HCT116 (cell line): Measurements from ENCODE around the gene HSP90AA1. TPM values are rescaled to one million over a fixed set of nuclear protein-coding genes. Genes with fewer than 3 reads are reported as not detected.

ENCODE experiments used
- ATAC-seq: fragments of 200-7000 bp; cut with Tn5 transposase; 2 replicates; pipeline ENCODE4 v1.9.1; 2020; ENCODE audit warnings: mild to moderate bottlenecking, moderate library complexity
- BruUV-seq: library from RNA; stranded (reverse); fragments of 400-500 nt; replicated peaks from 2 replicates; lab custom pipeline; 2021; lab: Mats Ljungman, UMichigan
- CTCF ChIA-PET: fragments of 300-600 bp; sonication (Branson Sonifier 250); formaldehyde crosslinking; loops from one replicate; lab custom pipeline; 2021; ENCODE audit warnings: antibody characterized with exemption; lab: Charles Lee
- POLR2A ChIA-PET: fragments of 300-600, 350-600 bp; sonication (Branson Sonifier 250); formaldehyde crosslinking; loops from one replicate; lab custom pipeline; 2021; ENCODE audit warnings: antibody characterized with exemption; lab: Charles Lee
- RAD21 ChIA-PET, 2 experiments: fragments of 300-600 bp; sonication (Branson Sonifier 250); formaldehyde crosslinking; loops; one replicate each; lab custom pipeline; 2023; ENCODE audit warnings: low total read pairs in 2 of 2; ENCODE audit not compliant: uncharacterized antibody in 2 of 2, unreplicated experiment in 2 of 2, low non-redundant PET in 1 of 2; lab: Charles Lee
- DNase-seq: peaks from one replicate; pipeline ENCODE4 v3.0.0-alpha.2; 2010; ENCODE audit warnings: low read depth, low spot score
- H2AFZ ChIP-seq: fragments of 200-600 bp; shearing (Covaris generic), sonication (generic); 2 replicates; pipeline ENCODE4 v1.6.1; 2017; ENCODE audit warnings: low read depth, mixed run types, mixed read lengths, antibody characterized with exemption, low read length; ENCODE audit not compliant: poor library complexity, severe bottlenecking
- H3K27ac ChIP-seq: 2 replicates; pipeline ENCODE4 v1.5.1; 2012; ENCODE audit warnings: low read depth, low read length
- H3K27me3 ChIP-seq: fragments of 200-600 bp; sonication (generic); 2 replicates; pipeline ENCODE4 v1.6.1; 2016; ENCODE audit warnings: mixed run types, low read length, mixed read lengths; ENCODE audit not compliant: insufficient read depth
- H3K36me3 ChIP-seq, 2 experiments: fragments of 200-500 bp in 1 of 2; fragments of 200-600 bp in 1 of 2; sonication (Bioruptor generic) in 1 of 2; sonication (generic) in 1 of 2; 2 replicates each; pipeline versions ENCODE4 v1.5.1 to v1.6.1; 2014 to 2016; ENCODE audit warnings: low read length in 2 of 2, inconsistent platforms in 1 of 2, mixed read lengths in 1 of 2, mixed run types in 1 of 2; ENCODE audit not compliant: insufficient read depth in 2 of 2, control insufficient read depth in 1 of 2
- H3K4me1 ChIP-seq, 2 experiments: fragments of 200-600 bp in 1 of 2; sonication (generic) in 1 of 2; 2 replicates each; pipeline versions ENCODE4 v1.5.1 to v1.6.1; 2012 to 2017; ENCODE audit warnings: low read length in 2 of 2, inconsistent platforms in 1 of 2, mild to moderate bottlenecking in 1 of 2, mixed read lengths in 1 of 2, mixed run types in 1 of 2, moderate library complexity in 1 of 2; ENCODE audit not compliant: insufficient read depth in 2 of 2, control insufficient read depth in 1 of 2
- H3K4me2 ChIP-seq: fragments of 200-600 bp; sonication (generic); 2 replicates; pipeline ENCODE4 v1.6.1; 2017; ENCODE audit warnings: mixed run types, low read length, mixed read lengths
- H3K4me3 ChIP-seq, 2 experiments: fragments of 200-600 bp in 1 of 2; sonication (generic) in 1 of 2; replicated peaks in 1 of 2; 2 replicates each; pipeline ENCODE4 v1.5.1; 2011 to 2016; ENCODE audit warnings: low read length in 2 of 2, control low read depth in 1 of 2, low read depth in 1 of 2, mild to moderate bottlenecking in 1 of 2, mixed read lengths in 1 of 2, mixed run types in 1 of 2
- H3K79me2 ChIP-seq: fragments of 200-600 bp; sonication (generic); 2 replicates; pipeline ENCODE4 v1.6.1; 2017; ENCODE audit warnings: mild to moderate bottlenecking, mixed run types, low read length, moderate library complexity, mixed read lengths; ENCODE audit not compliant: insufficient read depth
- H3K9ac ChIP-seq: fragments of 200-600 bp; sonication (generic); 2 replicates; pipeline ENCODE4 v1.6.1; 2016; ENCODE audit warnings: low read length, mixed read lengths
- H3K9me2 ChIP-seq: fragments of 200-600 bp; sonication (generic), shearing (Covaris generic); 2 replicates; pipeline ENCODE4 v1.6.1; 2017; ENCODE audit warnings: mixed run types, mild to moderate bottlenecking, moderate library complexity; ENCODE audit not compliant: insufficient read depth
- H3K9me3 ChIP-seq, 2 experiments: fragments of 200-500 bp in 1 of 2; fragments of 200-600 bp in 1 of 2; sonication (Bioruptor generic) in 1 of 2; sonication (generic) in 1 of 2; 2 replicates each; pipeline ENCODE4 v1.6.1; 2014 to 2017; ENCODE audit warnings: low read length in 2 of 2, mixed read lengths in 2 of 2, inconsistent platforms in 1 of 2, low read depth in 1 of 2, mild to moderate bottlenecking in 1 of 2, mixed run types in 1 of 2, moderate library complexity in 1 of 2; ENCODE audit not compliant: control insufficient read depth in 1 of 2, insufficient read depth in 1 of 2
- H4K20me1 ChIP-seq: fragments of 200-600 bp; sonication (generic), shearing (Covaris generic); 2 replicates; pipeline ENCODE4 v1.6.1; 2017; ENCODE audit warnings: mixed run types, mild to moderate bottlenecking, moderate library complexity; ENCODE audit not compliant: insufficient read depth
- ELF1 ChIP-seq: IDR thresholded peaks from 2 replicates; pipeline ENCODE4 v1.6.1; 2012; ENCODE audit warnings: low read depth, borderline replicate concordance
- FOSL1 ChIP-seq: IDR thresholded peaks from 2 replicates; pipeline ENCODE4 v1.6.1; 2012; ENCODE audit warnings: low read depth
- JUND ChIP-seq: IDR thresholded peaks from 2 replicates; pipeline ENCODE4 v1.6.1; 2012
- RAD21 ChIP-seq: IDR thresholded peaks from 2 replicates; pipeline ENCODE4 v1.6.1; 2012; ENCODE audit warnings: low read depth, mild to moderate bottlenecking
- SIN3A ChIP-seq: IDR thresholded peaks from 2 replicates; pipeline ENCODE4 v1.6.1; 2012; ENCODE audit warnings: low read depth
- SP1 ChIP-seq: IDR thresholded peaks from 2 replicates; pipeline ENCODE4 v1.6.1; 2012; ENCODE audit warnings: low read depth
- SRF ChIP-seq: IDR thresholded peaks from 2 replicates; pipeline ENCODE4 v1.6.1; 2012; ENCODE audit warnings: low read depth
- TCF7L2 ChIP-seq: IDR thresholded peaks from 2 replicates; pipeline ENCODE4 v1.7.0; 2011; ENCODE audit warnings: borderline replicate concordance, inconsistent platforms; ENCODE audit not compliant: insufficient read depth, insufficient read length; ENCODE audit errors: extremely low read depth
- ZFX ChIP-seq: fragments of 450-650 bp; IDR thresholded peaks from 2 replicates; pipeline ENCODE4 v1.6.1; 2017
- intact Hi-C: fragments of 100-400 bp; cut with micrococcal nuclease; formaldehyde crosslinking; loops from 2 replicates; pipeline ENCODE4 v1.10.0; 2022
- total RNA-seq: library from RNA; stranded (reverse); gene quantifications from one replicate; pipeline ENCODE4 v1.2.1, GENCODE V29; 2021; ENCODE audit not compliant: unreplicated experiment

The HSP90AA1 gene
- total RNA-seq, 1 experiment from 2014 or later = 1,380 TPM

DNA sequence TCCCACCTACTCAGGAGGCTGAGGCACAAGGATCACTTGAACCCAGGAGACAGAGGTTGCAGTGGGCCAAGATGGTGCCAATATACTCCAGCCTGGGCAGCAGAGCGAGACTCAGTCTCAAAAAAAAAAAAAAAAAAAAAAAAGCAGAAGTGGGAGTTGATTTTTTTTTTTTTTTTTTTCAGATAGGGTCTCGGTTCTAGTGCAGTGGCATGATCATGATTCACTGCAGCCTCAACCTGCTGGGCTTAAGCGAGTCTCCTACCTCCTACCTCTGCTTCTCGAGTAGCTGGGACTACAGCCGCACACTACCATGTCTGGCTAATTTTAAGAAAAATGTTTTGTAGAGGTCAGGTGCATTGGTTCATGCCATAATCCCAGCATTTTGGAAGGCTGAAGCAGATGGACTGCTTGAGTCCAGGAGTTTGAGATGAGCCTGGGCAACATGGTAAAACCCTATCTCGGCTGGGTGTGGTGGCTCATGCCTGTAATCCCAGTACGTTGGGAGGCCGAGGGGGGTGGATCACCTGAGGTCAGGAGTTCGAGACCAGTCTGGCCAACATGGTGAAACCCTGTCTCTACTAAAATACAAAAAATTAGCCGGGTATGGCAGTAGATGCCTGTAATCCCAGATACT is 16.3 kb upstream of the HSP90AA1 start:
- Histone ChIP-seq H3K36me3 (no peaks in the 10 kb centered on the region), H2AFZ (no peak overlapping the region), H4K20me1 (no peaks in the 10 kb centered on the region), H3K4me2 (no peak overlapping the region), H3K9me2 (no peaks in the 10 kb centered on the region), H3K27ac (no peak overlapping the region), H3K9me3 (no peaks in the 10 kb centered on the region), H3K4me3 (no peak overlapping the region), H3K79me2 (no peaks in the 10 kb centered on the region), H3K27me3 (no peaks in the 10 kb centered on the region), H3K9ac (no peak overlapping the region), H3K4me1 (no peaks in the 10 kb centered on the region)
- TF ChIP-seq SRF = no peak
- no peak for TF ChIP-seq RAD21
- TF ChIP-seq ZFX = no peak
- TF ChIP-seq JUND = no peak
- no peak for TF ChIP-seq SIN3A
- no peak for TF ChIP-seq ELF1
- intact Hi-C loops = no loop called here
- RAD21 ChIA-PET = no interaction called here
- DNase-seq (no peak), ATAC-seq (no peak)
- CTCF ChIA-PET = no interaction called here
- POLR2A ChIA-PET = no interaction called here
- BruUV-seq = no TSS peak

GRCh38 chr14:102097441-102098135 is 10.7 kb upstream of the HSP90AA1 start:
- peak overlapping the region; percentile 28 for H3K4me2 ChIP-seq
- H3K9me3 ChIP-seq = no peaks in the 10 kb centered on the region
- no peaks in the 10 kb centered on the region for H4K20me1 ChIP-seq
- peak overlapping the region; percentile 11; the same call in 1 of the 2 replicates for H3K27ac ChIP-seq
- no peak overlapping the region for H2AFZ ChIP-seq
- 0 out of 2 replicates have a peak overlapping the region, but pooled peaks have one; percentile 10 for H3K9ac ChIP-seq
- no peaks in the 10 kb centered on the region for H3K9me2 ChIP-seq
- no TSS peak for BruUV-seq
- no peaks in the 10 kb centered on the region for H3K79me2 ChIP-seq
- DNase-seq = no peak
- POLR2A ChIA-PET = interaction anchor here (1.6 kb wide), 1 partner anchor 34 kb away, joined by 5 read pairs; no protein-coding TSS in a partner anchor
- RAD21 ChIA-PET = interaction anchor here (0.6 to 2.0 kb wide), 4 partner anchors 43 to 380 kb away, joined by 3 to 13 read pairs (median 3); no protein-coding TSS in a partner anchor
- TF ChIP-seq JUND (no peak), TCF7L2 (no peak), FOSL1 (no peak), SP1 (peak; percentile 40; the same call in 1 of the 2 replicates)
- H3K4me3 ChIP-seq = no peak overlapping the region
- CTCF ChIA-PET = interaction anchor here (1.0 to 3.1 kb wide), 8 partner anchors 9 to 337 kb away, joined by 3 to 45 read pairs (median 10); no protein-coding TSS in a partner anchor
- ATAC-seq = no peak
- peaks cover 26 to 32% of the 10 kb centered on the region in 2 experiments for H3K4me1 ChIP-seq
- H3K36me3 ChIP-seq = no peaks in the 10 kb centered on the region
- no peaks in the 10 kb centered on the region for H3K27me3 ChIP-seq
- intact Hi-C loops = loop anchor here (2.0 kb wide), 1 partner anchor 391 kb away; no protein-coding TSS in a partner anchor
